GM12878 (cell line): Measurements from ENCODE around the gene KBTBD13. TPM values are rescaled to one million over a fixed set of nuclear protein-coding genes. Genes with fewer than 3 reads are reported as not detected.

ENCODE experiments used
- ATAC-seq: fragments of 200-7000 bp; cut with Tn5 transposase; 3 replicates; pipeline ENCODE4 v1.9.1; 2020; ENCODE audit warnings: mild to moderate bottlenecking, moderate library complexity
- BruUV-seq: library from RNA; stranded (reverse); fragments of 400-500 nt; replicated peaks from 2 replicates; lab custom pipeline; 2021; lab: Mats Ljungman, UMichigan
- CTCF ChIA-PET: fragments of 300-600 bp; sonication (Branson Sonifier 250); formaldehyde crosslinking; extraction: SDS; loops from one replicate; lab custom pipeline; 2021; ENCODE audit warnings: inconsistent platforms; lab: Yijun Ruan, JAX
- POLR2A ChIA-PET: fragments of 350-600 bp; formaldehyde crosslinking; extraction: SDS; loops from one replicate; lab custom pipeline; 2021; ENCODE audit warnings: inconsistent platforms; lab: Charles Lee
- RAD21 ChIA-PET: fragments of 300-600 bp; sonication (Branson Sonifier 250); formaldehyde crosslinking; loops from one replicate; lab custom pipeline; 2023; ENCODE audit warnings: antibody characterized with exemption; ENCODE audit not compliant: unreplicated experiment; lab: Charles Lee
- SMC1A ChIA-PET: fragments of 300-600 bp; sonication (Branson Sonifier 250); formaldehyde crosslinking; loops from one replicate; lab custom pipeline; 2023; ENCODE audit not compliant: unreplicated experiment, uncharacterized antibody; lab: Charles Lee
- DNase-seq: peaks from one replicate; pipeline ENCODE4 v3.0.0-alpha.2; 2011; ENCODE audit warnings: low read depth, low spot score
- FAIRE-seq: peaks from 3 replicates; lab custom pipeline; 2011; peaks lifted over from hg19 to GRCh38; lab: Jason Lieb, UNC
- H2AFZ ChIP-seq: 2 replicates; pipeline ENCODE4 v1.6.0; 2011; ENCODE audit warnings: low read depth, low read length, control low read depth; ENCODE audit not compliant: control insufficient read depth
- H3K27ac ChIP-seq: 2 replicates; pipeline ENCODE4 v1.5.1; 2011; ENCODE audit warnings: control low read depth; ENCODE audit not compliant: control insufficient read depth, insufficient read depth
- H3K27me3 ChIP-seq, 2 experiments: replicated peaks in 1 of 2; 2 replicates each; pipeline versions ENCODE4 v1.6.0 to v1.6.1; 2011; ENCODE audit warnings: low read length in 1 of 2; ENCODE audit not compliant: control insufficient read depth in 2 of 2, insufficient read depth in 2 of 2
- H3K36me3 ChIP-seq, 2 experiments: 2 replicates each; pipeline ENCODE4 v1.5.1; 2011; ENCODE audit warnings: low read length in 1 of 2; ENCODE audit not compliant: control insufficient read depth in 2 of 2, insufficient read depth in 2 of 2
- H3K4me1 ChIP-seq: 2 replicates; pipeline ENCODE4 v1.6.1; 2011; ENCODE audit warnings: mild to moderate bottlenecking, low read length, moderate library complexity, mixed read lengths; ENCODE audit not compliant: control insufficient read depth, insufficient read depth
- H3K4me2 ChIP-seq: 2 replicates; pipeline ENCODE4 v1.6.0; 2011; ENCODE audit warnings: control low read depth; ENCODE audit not compliant: control insufficient read depth, insufficient read depth
- H3K4me3 ChIP-seq: fragments of 200-600 bp; sonication (generic); 2 replicates; pipeline ENCODE4 v1.5.1; 2016
- H3K79me2 ChIP-seq: 2 replicates; pipeline ENCODE4 v1.6.0; 2011; ENCODE audit warnings: low read length; ENCODE audit not compliant: control insufficient read depth, insufficient read depth
- H3K9ac ChIP-seq: 2 replicates; pipeline ENCODE4 v1.8.0; 2011; ENCODE audit warnings: low read length, control low read depth, mixed read lengths; ENCODE audit not compliant: control insufficient read depth, insufficient read depth
- H3K9me3 ChIP-seq: replicated peaks from 3 replicates; pipeline ENCODE4 v1.5.1; 2011; ENCODE audit warnings: mild to moderate bottlenecking, low read length; ENCODE audit not compliant: control insufficient read depth, insufficient read depth
- H4K20me1 ChIP-seq: 2 replicates; pipeline ENCODE4 v1.6.0; 2011; ENCODE audit not compliant: control insufficient read depth, insufficient read depth
- CREB1 ChIP-seq: IDR thresholded peaks from 2 replicates; pipeline ENCODE4 v1.6.1; 2012; ENCODE audit warnings: low read depth, mild to moderate bottlenecking, inconsistent platforms
- CREM ChIP-seq: IDR thresholded peaks from 2 replicates; pipeline ENCODE4 v1.6.1; 2014; ENCODE audit warnings: antibody characterized with exemption, low read depth
- IRF3 ChIP-seq: fragments of 450-650 bp; IDR thresholded peaks from 2 replicates; pipeline ENCODE4 v1.6.1; 2014; ENCODE audit warnings: mild to moderate bottlenecking
- RFX5 ChIP-seq: IDR thresholded peaks from 2 replicates; pipeline ENCODE4 v1.6.1; 2011; ENCODE audit warnings: low read depth, low read length, improper control_type of control experiment
- SMAD5 ChIP-seq: IDR thresholded peaks from 2 replicates; pipeline ENCODE4 v1.6.1; 2016; ENCODE audit warnings: antibody characterized with exemption, low read depth
- TAF1 ChIP-seq: IDR thresholded peaks from 2 replicates; pipeline ENCODE4 v1.6.1; 2011; ENCODE audit warnings: mild to moderate bottlenecking, low read depth, low read length, borderline replicate concordance
- TCF3 ChIP-seq: IDR thresholded peaks from 2 replicates; pipeline ENCODE4 v1.6.1; 2012; ENCODE audit warnings: low read depth, mild to moderate bottlenecking, low read length, borderline replicate concordance; ENCODE audit not compliant: insufficient read depth
- WGBS: methylation state at CpG from one replicate; pipeline ENCODE4 v1.1.6; 2016; ENCODE audit warnings: low lambda C conversion rate; ENCODE audit not compliant: insufficient replicate concordance, insufficient coverage; ENCODE audit errors: missing lambda C conversion rate; 5-methylcytosine and 5-hydroxymethylcytosine counted together
- in situ Hi-C: fragments of 300-500 bp; cut with MboI; formaldehyde crosslinking; loops from 9 replicates; pipeline ENCODE4 v1.14.3; 2018; ENCODE audit warnings: mixed read lengths
- intact Hi-C: fragments of 100-400 bp; cut with micrococcal nuclease; formaldehyde crosslinking; loops from one replicate; pipeline ENCODE4 v1.14.2; 2022; ENCODE audit not compliant: unreplicated experiment
- polyA plus RNA-seq, 11 experiments: library from polyadenylated mRNA; depleted of rRNA in 4 of 11; unstranded in 6 of 11; stranded (reverse) in 5 of 11; fragments of >200 nt; fragmentation: Nextera tagmentation in 4 of 11; fragmentation: Illumina TruSeq in 1 of 11; extraction: Ambion mirVana in 4 of 11; extraction: Trizol in 1 of 11; gene quantifications; 1 replicate in 1 of 11; 2 replicates in 10 of 11; pipeline versions ENCODE4 v1.2.1 to v1.2.3, GENCODE V29; 2011 to 2016; ENCODE audit warnings: inconsistent platforms in 2 of 11, missing spikeins in 2 of 11, low read depth in 1 of 11
- total RNA-seq, 4 experiments: library from RNA; depleted of rRNA in 3 of 4; stranded (reverse); fragments of >200 nt in 3 of 4; fragmentation: Illumina TruSeq in 1 of 4; extraction: Trizol in 1 of 4; gene quantifications; 2 replicates each; pipeline versions ENCODE4 v1.2.1 to v1.2.3, GENCODE V29; 2013 to 2021

Gene KBTBD13
- total and polyA plus RNA-seq, 10 of the 15 experiments (the other 5 are each of a cell fraction or from before 2014, with no cell fraction given): 0.06 TPM; not detected in 9

GRCh38 chr15:65085207-65085753 is 8.7 kb downstream of the KBTBD13 start:
- SMC1A ChIA-PET: interaction anchor here (0.7 kb wide), 1 partner anchor 33 kb away, joined by 3 read pairs; no protein-coding TSS in a partner anchor
- peaks cover 0 to 6% of the 10 kb centered on the region in 2 experiments; a peak in 1 of 4 replicates for H3K27me3 ChIP-seq
- in situ Hi-C loops: no loop called here
- no peak for ATAC-seq
- POLR2A ChIA-PET: no interaction called here
- no peak overlapping the region for H3K9ac ChIP-seq
- H3K4me2 ChIP-seq: no peak overlapping the region
- RAD21 ChIA-PET: interaction anchor here (1.0 kb wide), 1 partner anchor 52 kb away, joined by 3 read pairs; no protein-coding TSS in a partner anchor
- H3K36me3 ChIP-seq: no peaks in the 10 kb centered on the region
- H3K79me2 ChIP-seq: no peaks in the 10 kb centered on the region
- TF ChIP-seq RFX5 (no peak), TAF1 (no peak), IRF3 (no peak), CREB1 (no peak), SMAD5 (no peak), TCF3 (no peak), CREM (no peak)
- FAIRE-seq: no peak
- no peak overlapping the region for H2AFZ ChIP-seq
- CTCF ChIA-PET: interaction anchor here (1.4 to 2.6 kb wide), 3 partner anchors 18 to 54 kb away, joined by 3 to 8 read pairs (median 4); no protein-coding TSS in a partner anchor
- no peak for DNase-seq
- no peak overlapping the region for H3K4me3 ChIP-seq
- no peaks in the 10 kb centered on the region for H3K4me1 ChIP-seq
- no TSS peak for BruUV-seq
- 82% methylated on average over 8 of the region's 8 CpGs for WGBS
- intact Hi-C loops: loop anchor here (10.0 kb wide), 1 partner anchor 350 kb away; no protein-coding TSS in a partner anchor
- H4K20me1 ChIP-seq: peaks cover 3% of the 10 kb centered on the region; the same call in 1 of the 2 replicates
- H3K9me3 ChIP-seq: no peaks in the 10 kb centered on the region
- H3K27ac ChIP-seq: no peak overlapping the region
